SK-N-SH treated with all-trans-retinoic acid at 6 μM for 48 hours (cell line): ENCODE measurements around the gene GALNT6.
A peak's percentile ranks its signal among the peaks of the same experiment; 100 is the strongest.

Experiments
- ATAC-seq: fragments of 200-7000 bp; cut with Tn5 transposase; 3 replicates; pipeline ENCODE4 v1.9.1; 2020; ENCODE audit warnings: mild to moderate bottlenecking, moderate library complexity
- ARNTL ChIP-seq: fragments of 450-650 bp; formaldehyde crosslinking; IDR thresholded peaks from 2 replicates; pipeline ENCODE4 v1.5.0; 2020; ENCODE audit warnings: low read depth, mild to moderate bottlenecking, moderate library complexity, borderline replicate concordance
- BACH2 ChIP-seq: fragments of 250-450 bp; sonication (Bioruptor Pico); IDR thresholded peaks from 2 replicates; pipeline ENCODE4 v1.9.0; 2021; ENCODE audit warnings: mild to moderate bottlenecking, borderline replicate concordance
- CREB5 ChIP-seq: fragments of 250-450 bp; sonication (Bioruptor Pico); IDR thresholded peaks from 2 replicates; pipeline ENCODE4 v1.5.1; 2020; ENCODE audit warnings: low read depth, mild to moderate bottlenecking, moderate library complexity
- CSRNP3 ChIP-seq: fragments of 250-450 bp; sonication (Bioruptor Pico); IDR thresholded peaks from 2 replicates; pipeline ENCODE4 v1.5.1; 2021; ENCODE audit warnings: mild to moderate bottlenecking, moderate library complexity
- ESRRG ChIP-seq: fragments of 250-450 bp; sonication (Bioruptor Pico); IDR thresholded peaks from 2 replicates; pipeline ENCODE4 v1.6.1; 2021; ENCODE audit warnings: mild to moderate bottlenecking
- GLIS3 ChIP-seq: fragments of 250-450 bp; sonication (Bioruptor Pico); IDR thresholded peaks from 2 replicates; pipeline ENCODE4 v1.5.0; 2020; ENCODE audit warnings: mild to moderate bottlenecking, moderate library complexity
- OSR1 ChIP-seq: fragments of 250-450 bp; sonication (Bioruptor Pico); IDR thresholded peaks from 2 replicates; pipeline ENCODE4 v1.8.0; 2022; ENCODE audit warnings: moderate library complexity, mild to moderate bottlenecking, inconsistent platforms
- PATZ1 ChIP-seq: fragments of 250-450 bp; sonication (Bioruptor Pico); IDR thresholded peaks from 2 replicates; pipeline ENCODE4 v1.8.0; 2020; ENCODE audit warnings: mild to moderate bottlenecking, moderate library complexity, borderline replicate concordance
- POU6F1 ChIP-seq: fragments of 250-450 bp; sonication (Bioruptor Pico); IDR thresholded peaks from 2 replicates; pipeline ENCODE4 v1.8.0; 2021; ENCODE audit warnings: low read depth, mild to moderate bottlenecking, moderate library complexity, borderline replicate concordance
- PPARA ChIP-seq: fragments of 250-450 bp; sonication (Bioruptor Pico); IDR thresholded peaks from 2 replicates; pipeline ENCODE4 v1.5.0; 2020; ENCODE audit warnings: mild to moderate bottlenecking, borderline replicate concordance
- SNAI2 ChIP-seq: fragments of 250-450 bp; sonication (Bioruptor Pico); IDR thresholded peaks from 2 replicates; pipeline ENCODE4 v1.5.0; 2020; ENCODE audit warnings: mild to moderate bottlenecking, moderate library complexity
- TCF4 ChIP-seq: fragments of 250-450 bp; sonication (Bioruptor Pico); IDR thresholded peaks from 2 replicates; pipeline ENCODE4 v1.8.0; 2021; ENCODE audit warnings: mild to moderate bottlenecking, moderate library complexity, borderline replicate concordance
- TOX ChIP-seq: fragments of 250-450 bp; sonication (Bioruptor Pico); IDR thresholded peaks from 2 replicates; pipeline ENCODE4 v1.8.0; 2021; ENCODE audit warnings: mild to moderate bottlenecking, moderate library complexity, borderline replicate concordance
- TSHZ2 ChIP-seq: fragments of 250-450 bp; sonication (Bioruptor Pico); IDR thresholded peaks from 2 replicates; pipeline ENCODE4 v1.5.0; 2020; ENCODE audit warnings: mild to moderate bottlenecking, moderate library complexity
- ZC3H10 ChIP-seq: fragments of 250-450 bp; sonication (Bioruptor Pico); IDR thresholded peaks from 2 replicates; pipeline ENCODE4 v1.5.1; 2021; ENCODE audit warnings: mild to moderate bottlenecking, moderate library complexity
- ZFP3 ChIP-seq: fragments of 250-450 bp; sonication (Bioruptor Pico); IDR thresholded peaks from 2 replicates; pipeline ENCODE4 v1.5.0; 2020; ENCODE audit warnings: mild to moderate bottlenecking, moderate library complexity
- ZFP30 ChIP-seq: fragments of 450-650 bp; formaldehyde crosslinking; IDR thresholded peaks from 2 replicates; pipeline ENCODE4 v1.5.0; 2022; ENCODE audit warnings: mild to moderate bottlenecking, moderate library complexity
- ZNF70 ChIP-seq: fragments of 450-650 bp; formaldehyde crosslinking; IDR thresholded peaks from 2 replicates; pipeline ENCODE4 v1.5.0; 2020; ENCODE audit warnings: mild to moderate bottlenecking, moderate library complexity
- ZNF8 ChIP-seq: fragments of 450-650 bp; formaldehyde crosslinking; IDR thresholded peaks from 2 replicates; pipeline ENCODE4 v1.5.0; 2020; ENCODE audit warnings: mild to moderate bottlenecking, moderate library complexity

The GALNT6 gene

GRCh38 chr12:51424094-51424661 is 33.0 kb upstream of the GALNT6 start:
- TF ChIP-seq OSR1 (CRISPR knock-in tag) (no peak), CREB5 (CRISPR knock-in tag) (no peak), ZC3H10 (CRISPR knock-in tag) (no peak)
- ATAC-seq: no peak

- TF ChIP-seq CREB5 (CRISPR knock-in tag): no peak
- TF ChIP-seq TSHZ2 (CRISPR knock-in tag): no peak
- no peak for TF ChIP-seq SNAI2 (CRISPR knock-in tag)
- TF ChIP-seq PATZ1 (CRISPR knock-in tag): no peak
- TF ChIP-seq ZFP3 (CRISPR knock-in tag): no peak
- TF ChIP-seq ZNF8: no peak
- no peak for TF ChIP-seq ZC3H10 (CRISPR knock-in tag)
- no peak for TF ChIP-seq ESRRG (CRISPR knock-in tag)
- TF ChIP-seq PPARA (CRISPR knock-in tag): no peak
- TF ChIP-seq ZFP30 (CRISPR knock-in tag): no peak
- TF ChIP-seq TCF4 (CRISPR knock-in tag): no peak
- no peak for TF ChIP-seq POU6F1 (CRISPR knock-in tag)
- no peak for TF ChIP-seq ZNF70
- no peak for TF ChIP-seq GLIS3 (CRISPR knock-in tag)
- TF ChIP-seq BACH2 (CRISPR knock-in tag): no peak
- TF ChIP-seq ARNTL (CRISPR knock-in tag): no peak
- no peak for TF ChIP-seq CSRNP3 (CRISPR knock-in tag)
- TF ChIP-seq TOX (CRISPR knock-in tag): no peak
- TF ChIP-seq, all 23 proteins: peak for 0
- ATAC-seq: peak; percentile 49
Observed at GRCh38 chr12:51421266-51421884, 30.2 kb upstream of the GALNT6 start.
